ENCODE results near the gene ZFHX3. TPM values are rescaled to one million over a fixed set of nuclear protein-coding genes. Genes with fewer than 3 reads are reported as not detected.

Gene ZFHX3
- total and polyA plus RNA-seq, 2 of the 8 experiments (the other 6 are each of a cell fraction or from before 2014, with no cell fraction given): 0.08 to 0.99 TPM

DNA sequence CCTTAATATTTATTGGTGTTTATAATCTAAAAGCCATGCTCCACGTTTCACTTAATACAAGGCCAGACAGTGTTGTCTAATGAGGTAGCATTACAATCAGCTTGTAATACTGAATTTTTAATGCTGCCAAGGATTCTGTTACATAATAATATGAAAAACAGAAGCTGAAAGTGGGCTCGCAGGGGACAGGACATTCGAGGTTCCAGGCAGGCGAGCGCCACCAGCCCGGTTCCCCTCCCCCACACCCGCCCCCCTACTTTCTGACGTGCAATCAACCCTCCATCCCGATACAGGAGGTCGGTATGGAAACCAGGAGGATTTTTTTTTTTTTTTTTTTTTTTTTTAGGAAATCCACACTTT is 6.2 kb upstream of the ZFHX3 start:
- Histone ChIP-seq H3K4me3 (ENCODE audit: extremely low read depth in 1 of 4, insufficient read depth in 2 of 4, low read depth in 3 of 4, low read length in 4 of 4) (peak overlapping the region in 2 of 4 experiments; percentile 7 to 51; a peak in 3 of 8 replicates), H3K23ac (ENCODE audit: insufficient read length) (no peak overlapping the region), H2AFZ (ENCODE audit: low read length) (no peak overlapping the region), H3K36me3 (ENCODE audit: control insufficient read depth in 2 of 4, insufficient read depth in 4 of 4, low read length in 3 of 4) (no peaks in the 10 kb centered on the region), H3K14ac (ENCODE audit: insufficient read length) (no peak overlapping the region), H2BK120ac (replicated peaks; ENCODE audit: low read depth, low read length) (no peak overlapping the region), H4K8ac (ENCODE audit: extremely low read depth, insufficient read depth, low read length) (no peak overlapping the region), H4K91ac (replicated peaks; ENCODE audit: insufficient read length, low read length) (no peak overlapping the region), H3K18ac (ENCODE audit: extremely low read depth, low read length) (no peak overlapping the region), H3K9ac (replicated peaks in 1 of 4; ENCODE audit: extremely low read depth in 1 of 4, low read depth in 3 of 4, low read length in 3 of 4) (no peak overlapping the region), H2AK5ac (ENCODE audit: low read depth, low read length) (no peak overlapping the region), H3K4me2 (ENCODE audit: insufficient read depth in 1 of 2, low read depth in 2 of 2, low read length in 2 of 2) (peak overlapping the region; percentile 78 to 88), H4K20me1 (replicated peaks in 1 of 2; ENCODE audit: control insufficient read depth in 1 of 2, insufficient read depth in 2 of 2, low read length in 2 of 2) (peaks cover 14 to 21% of the 10 kb centered on the region in 2 experiments), H4K5ac (ENCODE audit: insufficient read length, low read depth, low read length) (no peak overlapping the region), H3K9me3 (ENCODE audit: insufficient read depth in 2 of 2, low read depth in 1 of 2, low read length in 1 of 2) (no peaks in the 10 kb centered on the region), H3K4ac (replicated peaks; ENCODE audit: insufficient read length, low read depth, low read length) (no peak overlapping the region), H3K27ac (ENCODE audit: low read depth, low read length) (no peak overlapping the region), H3K27me3 (replicated peaks in 1 of 4; ENCODE audit: control insufficient read depth in 3 of 4, extremely low read depth in 1 of 4, insufficient read depth in 3 of 4, low read length in 3 of 4) (peaks cover 44 to 85% (median 75%) of the 10 kb centered on the region in 4 experiments), H3K79me2 (ENCODE audit: control insufficient read depth in 1 of 2, insufficient read depth in 2 of 2, low read length in 2 of 2) (no peaks in the 10 kb centered on the region), H2BK15ac (ENCODE audit: low read length) (no peak overlapping the region), H2BK5ac (ENCODE audit: low read depth, low read length) (no peak overlapping the region), H3K56ac (replicated peaks; ENCODE audit: insufficient read length, low read depth, low read length) (no peak overlapping the region), H2BK12ac (ENCODE audit: low read depth, low read length) (no peak overlapping the region), H3K4me1 (replicated peaks in 1 of 4; ENCODE audit: control insufficient read depth in 3 of 4, insufficient read depth in 4 of 4, low read length in 3 of 4) (peaks cover 18 to 32% (median 23%) of the 10 kb centered on the region in 4 experiments), H2BK20ac (ENCODE audit: low read length) (no peak overlapping the region), H3K79me1 (ENCODE audit: low read depth, low read length) (no peaks in the 10 kb centered on the region), H3K23me2 (ENCODE audit: low read depth, low read length) (peaks cover 9% of the 10 kb centered on the region; the same call in 1 of the 2 replicates)
- FAIRE-seq (no peak), DNase-seq (ENCODE audit: low read depth in 1 of 2, low spot score in 2 of 2) (no peak)
- CTCF ChIA-PET (ENCODE audit: partially characterized antibody): interaction anchor here (0.6 to 2.1 kb wide), 8 partner anchors 8 to 1013 kb away, joined by 3 to 6 read pairs (median 4); no protein-coding TSS in a partner anchor
- WGBS, 2 experiments (ENCODE audit: extremely low coverage in 1 of 2, insufficient coverage in 1 of 2, insufficient read length in 1 of 2, insufficient replicate concordance in 2 of 2, low coverage in 1 of 2, low lambda C conversion rate in 2 of 2, missing lambda C conversion rate in 1 of 2): 0% methylated on average over 1 of the region's 10 CpGs; no CpG with 5 or more reads in 1 of the 2 experiments
- POLR2A ChIA-PET (ENCODE audit: partially characterized antibody): interaction anchor here (0.6 to 2.3 kb wide), 4 partner anchors 9 to 197 kb away, joined by 3 to 14 read pairs (median 6); no protein-coding TSS in a partner anchor
- no peak for TF ChIP-seq SP4 (IDR thresholded peaks at IDR 0.05; ENCODE audit: low read length)
- TF ChIP-seq, protein P1, sequence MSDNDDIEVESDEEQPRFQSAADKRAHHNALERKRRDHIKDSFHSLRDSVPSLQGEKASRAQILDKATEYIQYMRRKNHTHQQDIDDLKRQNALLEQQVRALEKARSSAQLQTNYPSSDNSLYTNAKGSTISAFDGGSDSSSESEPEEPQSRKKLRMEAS (IDR thresholded peaks at IDR 0.05): no peak
- TF ChIP-seq, protein P2, sequence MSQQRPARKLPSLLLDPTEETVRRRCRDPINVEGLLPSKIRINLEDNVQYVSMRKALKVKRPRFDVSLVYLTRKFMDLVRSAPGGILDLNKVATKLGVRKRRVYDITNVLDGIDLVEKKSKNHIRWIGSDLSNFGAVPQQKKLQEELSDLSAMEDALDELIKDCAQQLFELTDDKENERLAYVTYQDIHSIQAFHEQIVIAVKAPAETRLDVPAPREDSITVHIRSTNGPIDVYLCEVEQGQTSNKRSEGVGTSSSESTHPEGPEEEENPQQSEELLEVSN (IDR thresholded peaks at IDR 0.05): no peak
